Erythroblast (primary cell): ENCODE data around the gene PLIN3.
"Not testable (repeated sequence)": the region's sequence is repeated elsewhere in the genome, so short reads cannot be mapped to it uniquely, and the experiment has no call there.

ENCODE experiments used
- GATA1 ChIP-seq: IDR thresholded peaks from 2 replicates; pipeline ENCODE4 v1.6.1; 2011; ENCODE audit warnings: low read depth, mild to moderate bottlenecking, control low read depth, low read length, moderate library complexity
- POLR2A ChIP-seq: IDR thresholded peaks from 2 replicates; pipeline ENCODE4 v1.6.1; 2011; ENCODE audit warnings: mild to moderate bottlenecking, low read length

DNA sequence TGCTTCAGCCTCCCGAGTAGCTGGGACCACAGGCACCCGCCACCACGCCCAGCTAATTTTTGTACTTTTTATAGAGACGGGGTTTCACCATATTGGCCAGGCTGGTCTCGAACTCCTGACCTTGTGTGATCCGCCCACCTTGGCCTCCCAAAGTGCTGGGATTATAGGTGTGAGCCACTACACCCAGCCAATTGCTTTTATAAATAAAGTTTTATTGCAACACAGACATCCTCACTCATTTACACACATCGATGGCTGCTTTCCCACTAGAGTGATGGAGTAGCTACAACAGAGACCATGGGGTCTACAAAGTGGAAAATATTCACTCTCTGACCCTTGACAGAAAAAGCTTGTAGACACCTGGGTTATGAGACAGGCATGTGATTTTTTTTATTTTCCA, 45.1 kb downstream of the PLIN3 start:
- TF ChIP-seq POLR2A, GATA1: not testable (repeated sequence)
